Tibial nerve (tissue), 4 donors: ENCODE data around the gene TAF1. TPM values are rescaled to one million over a fixed set of nuclear protein-coding genes. Genes with fewer than 3 reads are reported as not detected.
"Not testable (repeated sequence)": the region's sequence is repeated elsewhere in the genome, so short reads cannot be mapped to it uniquely, and the experiment has no call there.

ENCODE experiments used
- DNase-seq, 2 donors: peaks; one replicate each; pipeline ENCODE4 v3.0.0-alpha.2; 2019; ENCODE audit warnings: low spot score in 2 of 2
- H3K27ac ChIP-seq, 4 donors: fragments of 200-600 bp; sonication (generic) in 3 of 4; one replicate each; pipeline ENCODE4 v1.5.1; 2017 to 2019; ENCODE audit warnings: mild to moderate bottlenecking in 1 of 4
- H3K27me3 ChIP-seq, 2 donors: fragments of 200-600 bp; sonication (generic) in 1 of 2; one replicate each; pipeline versions ENCODE4 v1.5.1 to v1.6.0; 2017 to 2019
- H3K36me3 ChIP-seq, 3 donors: fragments of 200-600 bp; sonication (generic); one replicate each; pipeline ENCODE4 v1.5.1; 2018 to 2019
- H3K4me1 ChIP-seq, 4 donors: fragments of 200-600 bp; sonication (generic) in 3 of 4; one replicate each; pipeline ENCODE4 v1.5.1; 2017 to 2019
- H3K4me3 ChIP-seq, 4 donors: fragments of 200-600 bp; sonication (generic) in 3 of 4; one replicate each; pipeline ENCODE4 v1.5.1; 2017 to 2019; ENCODE audit warnings: mild to moderate bottlenecking in 1 of 4, moderate library complexity in 1 of 4
- H3K9me3 ChIP-seq, 4 donors: fragments of 200-600 bp; sonication (generic) in 3 of 4; one replicate each; pipeline ENCODE4 v1.5.1; 2017 to 2019
- CTCF ChIP-seq, 5 experiments: fragments of 200-600 bp in 3 of 5; fragments of 450-650 bp in 2 of 5; sonication (generic) in 3 of 5; IDR thresholded peaks; one replicate each; pipeline ENCODE4 v1.5.1; 2016 to 2019; ENCODE audit warnings: antibody characterized with exemption in 5 of 5, mild to moderate bottlenecking in 3 of 5, moderate library complexity in 2 of 5
- EP300 ChIP-seq, 2 donors: sonication (generic); formaldehyde crosslinking; IDR thresholded peaks; one replicate each; pipeline ENCODE4 v1.6.1; 2017; ENCODE audit warnings: antibody characterized with exemption in 2 of 2, mild to moderate bottlenecking in 1 of 2
- POLR2A ChIP-seq, 2 donors: fragments of 450-650 bp; IDR thresholded peaks; one replicate each; pipeline ENCODE4 v1.6.1; 2017; ENCODE audit warnings: antibody characterized with exemption in 2 of 2, mild to moderate bottlenecking in 2 of 2, moderate library complexity in 2 of 2
- WGBS, 2 donors: methylation state at CpG; one replicate each; pipeline ENCODE4 v1.1.5; 2018; 5-methylcytosine and 5-hydroxymethylcytosine counted together
- total RNA-seq, 4 donors: library from RNA; depleted of rRNA; stranded (reverse); fragments of >200 nt; gene quantifications; one replicate each; pipeline ENCODE4 v1.1.0, GENCODE V29; 2016

TAF1 gene
- total RNA-seq, 4 donors from 2014 or later = 49.6 to 75.6 (median 69.9) TPM

- Histone ChIP-seq H3K4me1 (no peaks in the 10 kb centered on the region), H3K9me3 (no peaks in the 10 kb centered on the region), H3K27ac (no peak overlapping the region), H3K36me3 (peaks cover 0 to 24% (median 0%) of the 10 kb centered on the region in 3 donors), H3K27me3 (no peaks in the 10 kb centered on the region), H3K4me3 (no peak overlapping the region)
- TF ChIP-seq CTCF (IDR thresholded peaks at IDR 0.05) = no peak
- no peak for TF ChIP-seq EP300 (IDR thresholded peaks at IDR 0.05)
- no peak for TF ChIP-seq POLR2A (IDR thresholded peaks at IDR 0.05)
- WGBS, 2 donors = 85 to 87% methylated on average over 4 of the region's 4 CpGs
- DNase-seq = no peak
Observed at GRCh38 chrX:71440401-71440800, 74.2 kb downstream of the TAF1 start.

GRCh38 chrX:71441809-71442208 is 75.7 kb downstream of the TAF1 start:
- H3K27me3 ChIP-seq, H3K4me3 ChIP-seq, H3K27ac ChIP-seq, DNase-seq, H3K4me1 ChIP-seq, H3K9me3 ChIP-seq: not testable (repeated sequence)
- H3K36me3 ChIP-seq = peaks cover 0 to 24% (median 0%) of the 10 kb centered on the region in 3 donors
- 98% methylated on average over 2 of the region's 2 CpGs; no CpG with 5 or more reads in 1 of the 2 donors for WGBS, 2 donors

GRCh38 chrX:71450433-71451106 is 84.4 kb downstream of the TAF1 start:
- TF ChIP-seq CTCF (IDR thresholded peaks at IDR 0.05) (no peak), POLR2A (IDR thresholded peaks at IDR 0.05) (no peak), EP300 (IDR thresholded peaks at IDR 0.05) (no peak)
- no peak overlapping the region for H3K4me3 ChIP-seq
- no peak for DNase-seq
- no peaks in the 10 kb centered on the region for H3K4me1 ChIP-seq
- H3K27ac ChIP-seq = no peak overlapping the region
- no peaks in the 10 kb centered on the region for H3K27me3 ChIP-seq
- H3K36me3 ChIP-seq = peaks cover 0 to 29% (median 0%) of the 10 kb centered on the region in 3 donors
- WGBS, 2 donors = 88 to 100% methylated on average over 2 of the region's 2 CpGs
- H3K9me3 ChIP-seq = no peaks in the 10 kb centered on the region

DNA sequence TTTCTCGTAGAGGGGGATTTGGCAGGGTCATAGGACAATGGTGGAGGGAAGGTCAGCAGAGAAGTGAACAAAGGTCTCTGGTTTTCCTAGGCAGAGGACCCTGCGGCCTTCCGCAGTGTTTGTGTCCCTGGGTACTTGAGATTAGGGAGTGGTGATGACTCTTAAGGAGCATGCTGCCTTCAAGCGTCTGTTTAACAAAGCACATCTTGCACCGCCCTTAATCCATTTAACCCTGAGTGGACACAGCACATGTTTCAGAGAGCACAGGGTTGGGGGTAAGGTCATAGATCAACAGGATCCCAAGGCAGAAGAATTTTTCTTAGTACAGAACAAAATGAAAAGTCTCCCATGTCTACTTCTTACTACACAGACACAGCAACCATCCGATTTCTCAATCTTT is 85.4 kb downstream of the TAF1 start:
- H3K27me3 ChIP-seq, H3K9me3 ChIP-seq, H3K27ac ChIP-seq, H3K4me1 ChIP-seq, H3K4me3 ChIP-seq, DNase-seq: not testable (repeated sequence)
- 55 to 77% methylated on average over 1 to 4 of the region's 6 CpGs for WGBS, 2 donors
- peaks cover 0 to 37% (median 6%) of the 10 kb centered on the region in 3 donors for H3K36me3 ChIP-seq

DNA sequence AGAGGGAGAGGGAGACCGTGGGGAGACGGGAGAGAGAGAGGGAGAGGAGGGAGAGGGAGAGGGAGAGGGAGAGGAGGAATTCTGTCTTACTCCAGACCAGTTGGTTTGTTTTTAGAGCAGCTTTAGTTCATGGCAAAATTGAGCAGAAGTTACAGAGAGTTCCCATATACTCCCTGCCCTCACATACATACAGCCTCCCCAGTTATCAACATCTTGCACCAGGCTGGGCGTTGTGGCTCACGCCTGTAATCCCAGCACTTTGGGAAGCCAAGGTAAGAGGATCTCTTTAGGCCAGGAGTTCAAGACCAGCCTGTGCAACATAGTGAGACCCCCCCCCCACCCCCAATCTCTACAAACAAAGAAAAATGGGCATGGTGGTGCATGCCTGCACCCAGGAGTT is 86.9 kb downstream of the TAF1 start:
- WGBS, 2 donors = 86 to 100% methylated on average over 4 of the region's 4 CpGs
- peaks cover 0 to 41% (median 6%) of the 10 kb centered on the region in 3 donors for H3K36me3 ChIP-seq
- TF ChIP-seq CTCF (IDR thresholded peaks at IDR 0.05) (no peak), POLR2A (IDR thresholded peaks at IDR 0.05) (no peak), EP300 (IDR thresholded peaks at IDR 0.05) (no peak)
- H3K4me1 ChIP-seq = no peaks in the 10 kb centered on the region
- DNase-seq = no peak
- no peaks in the 10 kb centered on the region for H3K9me3 ChIP-seq
- no peak overlapping the region for H3K4me3 ChIP-seq
- no peak overlapping the region for H3K27ac ChIP-seq
- no peaks in the 10 kb centered on the region for H3K27me3 ChIP-seq

DNA sequence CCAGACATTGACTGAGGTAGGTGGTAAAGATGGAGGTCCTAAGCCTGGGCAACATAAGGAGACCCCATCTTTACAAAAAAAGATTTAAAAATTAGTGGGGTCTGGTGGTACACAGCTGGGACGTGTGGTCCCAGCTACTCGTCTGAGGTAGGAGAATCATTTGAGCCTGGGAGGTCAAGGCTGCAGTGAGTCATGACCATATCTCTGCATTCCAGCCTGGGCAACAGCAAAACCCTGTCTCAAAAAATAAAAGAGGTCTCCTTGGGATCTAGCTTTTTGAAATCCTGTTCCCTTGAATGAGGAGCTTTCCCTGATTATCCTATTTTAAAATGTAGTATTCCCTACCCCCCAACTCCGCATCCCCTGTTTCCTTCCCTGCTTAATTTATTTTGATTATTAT is 88.1 kb downstream of the TAF1 start:
- no peak overlapping the region for H3K27ac ChIP-seq
- no peak for TF ChIP-seq CTCF (IDR thresholded peaks at IDR 0.05)
- no peak for TF ChIP-seq EP300 (IDR thresholded peaks at IDR 0.05)
- TF ChIP-seq POLR2A (IDR thresholded peaks at IDR 0.05) = no peak
- H3K36me3 ChIP-seq = peaks cover 0 to 53% (median 6%) of the 10 kb centered on the region in 3 donors
- no peak overlapping the region for H3K4me3 ChIP-seq
- H3K9me3 ChIP-seq = no peaks in the 10 kb centered on the region
- no peak for DNase-seq
- 82 to 88% methylated on average over 3 of the region's 3 CpGs for WGBS, 2 donors
- H3K4me1 ChIP-seq = no peaks in the 10 kb centered on the region
- H3K27me3 ChIP-seq = no peaks in the 10 kb centered on the region
